Gastrocnemius medialis (tissue), 4 donors: Measurements from ENCODE around the gene CD151. TPM values are rescaled to one million over a fixed set of nuclear protein-coding genes. Genes with fewer than 3 reads are reported as not detected.

Experiments
- ATAC-seq, 2 donors: fragments of 150-250 bp; one replicate each; pipeline ENCODE4 v1.9.1; 2016
- DNase-seq, 2 donors: peaks; one replicate each; pipeline ENCODE4 v3.0.0-alpha.2; 2019
- H3K27ac ChIP-seq, 4 donors: fragments of 200-600 bp; sonication (generic); 1 replicate in 1 of 4; 2 replicates in 3 of 4; pipeline ENCODE4 v1.5.1; 2016 to 2018; ENCODE audit warnings: mild to moderate bottlenecking in 2 of 4, moderate library complexity in 1 of 4
- H3K27me3 ChIP-seq, 3 donors: fragments of 200-600 bp; sonication (generic) in 2 of 3; 1 replicate in 1 of 3; 2 replicates in 2 of 3; pipeline versions ENCODE4 v1.5.1 to v1.6.0; 2016 to 2019; ENCODE audit warnings: mild to moderate bottlenecking in 1 of 3, moderate library complexity in 1 of 3
- H3K36me3 ChIP-seq, 2 donors: fragments of 200-600 bp; sonication (generic) in 1 of 2; one replicate each; pipeline ENCODE4 v1.5.1; 2017 to 2018
- H3K4me1 ChIP-seq, 2 donors: fragments of 200-600 bp; sonication (generic) in 1 of 2; one replicate each; pipeline ENCODE4 v1.5.1; 2016 to 2017; ENCODE audit warnings: mild to moderate bottlenecking in 2 of 2
- H3K4me3 ChIP-seq, 4 donors: fragments of 200-600 bp; sonication (generic) in 3 of 4; 1 replicate in 1 of 4; 2 replicates in 3 of 4; pipeline ENCODE4 v1.5.1; 2016 to 2019; ENCODE audit warnings: mild to moderate bottlenecking in 2 of 4
- H3K9me3 ChIP-seq, 3 donors: fragments of 200-600 bp; sonication (generic) in 2 of 3; 1 replicate in 1 of 3; 2 replicates in 2 of 3; pipeline ENCODE4 v1.5.1; 2016 to 2019
- CTCF ChIP-seq, 5 experiments: fragments of 450-650 bp in 3 of 5; fragments of 200-600 bp in 2 of 5; sonication (generic) in 2 of 5; IDR thresholded peaks in 4 of 5; conservative IDR thresholded peaks in 1 of 5; 1 replicate in 4 of 5; 2 replicates in 1 of 5; pipeline ENCODE4 v1.5.1; 2016 to 2019; ENCODE audit warnings: antibody characterized with exemption in 5 of 5, mild to moderate bottlenecking in 3 of 5, moderate library complexity in 3 of 5
- POLR2A ChIP-seq, 2 donors: fragments of 450-650 bp; IDR thresholded peaks; one replicate each; pipeline ENCODE4 v1.6.1; 2017; ENCODE audit warnings: antibody characterized with exemption in 2 of 2, mild to moderate bottlenecking in 2 of 2, moderate library complexity in 2 of 2
- in situ Hi-C, 4 donors: fragments of 200-750 bp; cut with MboI; loops; one replicate each; pipeline versions ENCODE4 v1.15.0 to v1.8.0; 2017; ENCODE audit warnings: low sequenced_read_pairs in 4 of 4
- intact Hi-C: fragments of 100-400 bp; cut with DNase I; formaldehyde crosslinking; loops from one replicate; pipeline ENCODE4 v1.15.1; 2023; ENCODE audit warnings: low total_unique reads
- total RNA-seq, 4 donors: library from RNA; depleted of rRNA; stranded (reverse); fragments of >200 nt; gene quantifications; one replicate each; pipeline versions ENCODE4 v1.1.0 to v1.2.3, GENCODE V29; 2016

CD151 gene
- total RNA-seq, 4 donors from 2014 or later, result 77.0 to 206 (median 169) TPM

- no peaks in the 10 kb centered on the region for H3K9me3 ChIP-seq
- no peak overlapping the region for H3K27ac ChIP-seq
- H3K36me3 ChIP-seq, result peaks cover 0 to 1% of the 10 kb centered on the region in 2 donors
- TF ChIP-seq POLR2A (IDR thresholded peaks at IDR 0.05) (no peak), CTCF (IDR thresholded peaks at IDR 0.05 in 4 of 5, conservative IDR thresholded peaks at IDR 0.05 in 1 of 5) (no peak)
- peaks cover 0 to 5% of the 10 kb centered on the region in 2 donors for H3K4me1 ChIP-seq
- H3K4me3 ChIP-seq, result no peak overlapping the region
- H3K27me3 ChIP-seq, result no peaks in the 10 kb centered on the region
- DNase-seq (no peak), ATAC-seq (no peak)
- in situ Hi-C loops (no loop called here), intact Hi-C loops (no loop called here)
These were observed 26.1 kb downstream of the CD151 start for GRCh38 chr11:858762-859339.

- no peaks in the 10 kb centered on the region for H3K9me3 ChIP-seq
- H3K36me3 ChIP-seq, result peaks cover 0 to 8% of the 10 kb centered on the region in 2 donors
- intact Hi-C loops, result no loop called here
- H3K4me1 ChIP-seq, result peaks cover 0 to 5% of the 10 kb centered on the region in 2 donors
- TF ChIP-seq CTCF (IDR thresholded peaks at IDR 0.05 in 4 of 5, conservative IDR thresholded peaks at IDR 0.05 in 1 of 5) (no peak), POLR2A (IDR thresholded peaks at IDR 0.05) (no peak)
- no peak overlapping the region for H3K27ac ChIP-seq
- in situ Hi-C loops, result no loop called here
- H3K4me3 ChIP-seq, result no peak overlapping the region
- ATAC-seq, result peak in 1 of 2 donors; percentile 10
- H3K27me3 ChIP-seq, result no peaks in the 10 kb centered on the region
- no peak for DNase-seq
These were observed 26.8 kb downstream of the CD151 start for GRCh38 chr11:859394-860131.

GRCh38 chr11:860234-861104 is 27.7 kb downstream of the CD151 start:
- in situ Hi-C loops, result no loop called here
- Histone ChIP-seq H3K36me3 (peaks cover 0 to 8% of the 10 kb centered on the region in 2 donors), H3K9me3 (no peaks in the 10 kb centered on the region), H3K27me3 (no peaks in the 10 kb centered on the region), H3K27ac (no peak overlapping the region), H3K4me3 (no peak overlapping the region), H3K4me1 (peaks cover 0 to 5% of the 10 kb centered on the region in 2 donors)
- intact Hi-C loops, result no loop called here
- DNase-seq (no peak), ATAC-seq (no peak)
- TF ChIP-seq CTCF (IDR thresholded peaks at IDR 0.05 in 4 of 5, conservative IDR thresholded peaks at IDR 0.05 in 1 of 5), result no peak
- TF ChIP-seq POLR2A (IDR thresholded peaks at IDR 0.05), result no peak

GRCh38 chr11:861105-861479 is 28.3 kb downstream of the CD151 start:
- intact Hi-C loops (no loop called here), in situ Hi-C loops (no loop called here)
- Histone ChIP-seq H3K27ac (no peak overlapping the region), H3K36me3 (peaks cover 0 to 8% of the 10 kb centered on the region in 2 donors), H3K9me3 (no peaks in the 10 kb centered on the region), H3K27me3 (no peaks in the 10 kb centered on the region), H3K4me3 (no peak overlapping the region), H3K4me1 (peaks cover 0 to 5% of the 10 kb centered on the region in 2 donors)
- TF ChIP-seq POLR2A (IDR thresholded peaks at IDR 0.05) (no peak), CTCF (IDR thresholded peaks at IDR 0.05 in 4 of 5, conservative IDR thresholded peaks at IDR 0.05 in 1 of 5) (no peak)
- ATAC-seq (no peak), DNase-seq (no peak)
